Lower leg skin (tissue), 4 donors: ENCODE data around the gene BPIFB2. TPM values are rescaled to one million over a fixed set of nuclear protein-coding genes. Genes with fewer than 3 reads are reported as not detected.

Source experiments
- DNase-seq, 2 donors: peaks; one replicate each; pipeline ENCODE4 v3.0.0-alpha.2; 2019; ENCODE audit warnings: low spot score in 2 of 2
- H3K4me3 ChIP-seq: fragments of 200-600 bp; sonication (generic); 2 replicates; pipeline ENCODE4 v1.5.1; 2017; ENCODE audit warnings: mild to moderate bottlenecking, low read depth; ENCODE audit not compliant: poor library complexity, severe bottlenecking
- POLR2A ChIP-seq, 2 donors: fragments of 450-650 bp; IDR thresholded peaks; one replicate each; pipeline ENCODE4 v1.6.1; 2016 to 2017; ENCODE audit warnings: antibody characterized with exemption in 2 of 2, mild to moderate bottlenecking in 1 of 2, moderate library complexity in 1 of 2
- WGBS, 2 donors: methylation state at CpG; one replicate each; pipeline ENCODE4 v1.1.5; 2018; 5-methylcytosine and 5-hydroxymethylcytosine counted together
- intact Hi-C: fragments of 100-400 bp; cut with DNase I; formaldehyde crosslinking; loops from one replicate; pipeline ENCODE4 v1.15.0; 2023; ENCODE audit warnings: low total_unique reads
- total RNA-seq, 4 donors: library from RNA; depleted of rRNA; stranded (reverse); fragments of >200 nt; gene quantifications; one replicate each; pipeline ENCODE4 v1.1.0, GENCODE V29; 2016
- TF ChIP-seq, protein P1 (sequence below), 3 donors: fragments of 450-650 bp; IDR thresholded peaks; one replicate each; pipeline ENCODE4 v1.5.1; 2016; ENCODE audit warnings: antibody characterized with exemption in 3 of 3, mild to moderate bottlenecking in 3 of 3, moderate library complexity in 2 of 3

Gene BPIFB2
- total RNA-seq, 4 donors from 2014 or later, result not detected

DNA sequence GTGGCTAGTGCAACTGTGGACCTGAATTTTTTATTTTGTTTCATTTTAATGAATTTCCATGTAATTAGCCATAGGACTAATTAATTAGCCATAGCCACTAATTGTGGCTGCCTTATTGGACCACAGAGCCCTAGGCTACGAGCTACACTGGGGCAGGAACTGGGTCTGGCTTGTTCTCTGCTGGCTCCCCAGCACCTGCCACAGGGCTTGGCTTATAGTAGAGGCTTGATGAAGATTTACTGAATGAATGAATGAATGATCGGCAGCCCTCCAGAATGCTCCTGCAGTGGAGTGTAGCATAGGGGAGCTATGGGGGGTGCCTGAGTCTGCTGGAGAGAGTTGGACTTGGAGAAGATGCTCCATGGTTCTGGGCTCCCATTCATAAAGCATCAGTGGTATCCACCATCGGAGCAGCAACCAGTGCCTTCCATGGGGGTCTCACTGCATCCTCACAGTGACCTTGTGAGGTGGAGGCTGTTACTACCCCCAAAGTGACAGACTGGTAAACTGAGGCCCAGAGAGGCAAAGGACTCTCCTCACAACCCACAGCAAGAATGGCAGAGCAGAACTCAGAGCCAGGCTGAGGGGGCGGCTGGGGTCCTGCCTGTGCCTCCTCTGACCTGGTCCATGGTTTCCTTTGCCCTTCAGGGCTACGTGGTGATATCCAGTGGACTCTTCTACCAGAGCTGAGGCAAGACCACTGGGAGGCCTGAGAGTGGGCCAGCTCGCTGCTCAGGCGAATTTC, 15.4 kb downstream of the BPIFB2 start:
- no peak for DNase-seq
- WGBS, 2 donors, result 84 to 90% methylated on average over 7 of the region's 7 CpGs
- no peak for TF ChIP-seq POLR2A (IDR thresholded peaks at IDR 0.05)
- intact Hi-C loops, result no loop called here
- H3K4me3 ChIP-seq, result no peak overlapping the region

DNA sequence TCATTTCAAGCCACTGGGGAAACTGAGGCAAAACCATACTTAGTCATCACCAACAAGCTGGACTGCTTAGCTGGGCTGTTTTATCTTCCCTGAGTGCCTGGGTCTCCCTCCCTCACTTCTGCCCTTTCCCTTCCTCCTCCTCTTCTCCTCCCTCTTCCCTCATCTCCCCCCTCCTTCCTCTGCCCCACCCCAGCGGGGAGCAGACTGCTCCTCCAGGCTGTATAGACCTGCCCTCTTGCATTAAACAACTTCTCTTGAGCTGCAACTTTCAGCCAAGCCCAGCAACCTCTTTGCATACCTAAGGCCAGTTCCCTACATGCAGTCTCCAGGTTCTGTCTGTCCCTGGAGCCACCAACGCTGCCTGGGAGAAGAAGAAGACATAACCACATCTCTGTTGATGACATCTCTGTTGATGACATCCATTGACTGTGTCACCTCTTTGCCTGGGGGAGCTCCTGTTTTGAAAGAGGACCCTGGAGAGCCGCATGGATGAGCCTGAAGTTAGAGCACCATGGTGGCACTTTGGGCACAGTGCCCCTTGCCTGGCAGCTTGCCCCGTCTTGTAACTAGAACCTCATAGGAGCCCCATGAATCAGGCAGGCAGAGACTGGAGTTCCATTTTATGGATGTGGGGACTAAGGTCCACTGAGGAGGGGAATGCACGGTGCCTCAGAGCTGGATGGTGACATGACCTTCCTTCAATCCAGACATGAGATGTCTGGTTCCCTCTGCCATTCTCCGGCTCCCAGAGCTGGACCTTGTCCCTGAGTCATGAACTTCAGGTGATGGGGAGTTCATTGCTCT, 16.1 kb downstream of the BPIFB2 start:
- intact Hi-C loops, result no loop called here
- WGBS, 2 donors, result 73 to 75% methylated on average over 6 of the region's 6 CpGs
- DNase-seq, result no peak
- TF ChIP-seq, protein P1, sequence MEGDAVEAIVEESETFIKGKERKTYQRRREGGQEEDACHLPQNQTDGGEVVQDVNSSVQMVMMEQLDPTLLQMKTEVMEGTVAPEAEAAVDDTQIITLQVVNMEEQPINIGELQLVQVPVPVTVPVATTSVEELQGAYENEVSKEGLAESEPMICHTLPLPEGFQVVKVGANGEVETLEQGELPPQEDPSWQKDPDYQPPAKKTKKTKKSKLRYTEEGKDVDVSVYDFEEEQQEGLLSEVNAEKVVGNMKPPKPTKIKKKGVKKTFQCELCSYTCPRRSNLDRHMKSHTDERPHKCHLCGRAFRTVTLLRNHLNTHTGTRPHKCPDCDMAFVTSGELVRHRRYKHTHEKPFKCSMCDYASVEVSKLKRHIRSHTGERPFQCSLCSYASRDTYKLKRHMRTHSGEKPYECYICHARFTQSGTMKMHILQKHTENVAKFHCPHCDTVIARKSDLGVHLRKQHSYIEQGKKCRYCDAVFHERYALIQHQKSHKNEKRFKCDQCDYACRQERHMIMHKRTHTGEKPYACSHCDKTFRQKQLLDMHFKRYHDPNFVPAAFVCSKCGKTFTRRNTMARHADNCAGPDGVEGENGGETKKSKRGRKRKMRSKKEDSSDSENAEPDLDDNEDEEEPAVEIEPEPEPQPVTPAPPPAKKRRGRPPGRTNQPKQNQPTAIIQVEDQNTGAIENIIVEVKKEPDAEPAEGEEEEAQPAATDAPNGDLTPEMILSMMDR (IDR thresholded peaks at IDR 0.05), result no peak
- TF ChIP-seq POLR2A (IDR thresholded peaks at IDR 0.05), result no peak
- H3K4me3 ChIP-seq, result no peak overlapping the region

DNA sequence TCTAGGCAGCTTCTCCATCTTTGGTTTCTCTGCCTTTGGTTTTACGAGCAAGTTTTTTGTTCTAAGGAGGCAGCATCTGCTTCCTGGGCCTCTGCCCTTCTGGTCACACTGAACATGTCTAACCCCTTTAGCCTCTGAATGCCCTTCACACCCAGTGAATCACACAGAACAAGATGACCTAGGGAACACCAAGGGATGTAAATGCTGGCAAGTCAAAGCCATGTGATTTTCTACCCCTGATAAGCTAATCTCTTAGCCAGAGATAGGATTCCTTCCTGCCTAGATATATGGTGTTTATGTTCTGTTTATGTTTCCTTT, 16.7 kb downstream of the BPIFB2 start:
- no peak for DNase-seq
- intact Hi-C loops, result no loop called here
- WGBS, 2 donors, result 82 to 84% methylated on average over 1 of the region's 1 CpG
- TF ChIP-seq, protein P1 (IDR thresholded peaks at IDR 0.05), result no peak
- no peak for TF ChIP-seq POLR2A (IDR thresholded peaks at IDR 0.05)
- no peak overlapping the region for H3K4me3 ChIP-seq

DNA sequence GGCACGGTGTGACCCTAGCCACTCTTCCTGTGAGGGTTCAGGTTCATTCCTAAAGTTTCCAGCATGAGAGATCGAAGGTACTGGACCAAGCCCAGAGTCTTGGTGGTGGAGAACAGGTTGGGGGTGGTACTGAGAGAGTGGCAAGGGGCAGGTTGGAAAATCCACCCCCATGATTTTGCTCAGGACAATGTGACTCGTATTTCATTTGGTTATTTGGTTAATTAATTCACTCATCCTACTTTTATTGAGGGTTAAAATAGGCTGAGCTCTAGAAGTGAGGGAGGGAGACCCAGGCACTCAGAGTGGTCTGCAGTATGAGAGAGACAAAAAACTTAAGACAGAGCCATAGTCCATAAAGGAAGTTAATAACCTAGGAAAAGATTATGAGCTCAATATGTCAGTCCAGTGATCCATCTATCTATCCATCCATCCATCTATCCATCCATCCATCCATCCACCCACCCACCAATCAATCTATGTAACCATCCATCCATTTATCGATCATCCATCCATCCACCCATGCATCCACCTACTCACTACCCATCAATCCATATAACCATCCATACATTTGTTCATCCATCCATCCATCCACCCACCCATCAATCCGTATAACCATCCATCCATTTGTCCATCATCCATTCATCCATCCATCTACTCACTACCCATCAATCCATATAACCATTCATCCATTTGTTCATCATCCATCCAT, 17.3 kb downstream of the BPIFB2 start:
- no peak for TF ChIP-seq POLR2A (IDR thresholded peaks at IDR 0.05)
- TF ChIP-seq, protein P1 (IDR thresholded peaks at IDR 0.05), result no peak
- DNase-seq, result no peak
- intact Hi-C loops, result no loop called here
- H3K4me3 ChIP-seq, result no peak overlapping the region
- 73 to 75% methylated on average over 5 of the region's 5 CpGs for WGBS, 2 donors

DNA sequence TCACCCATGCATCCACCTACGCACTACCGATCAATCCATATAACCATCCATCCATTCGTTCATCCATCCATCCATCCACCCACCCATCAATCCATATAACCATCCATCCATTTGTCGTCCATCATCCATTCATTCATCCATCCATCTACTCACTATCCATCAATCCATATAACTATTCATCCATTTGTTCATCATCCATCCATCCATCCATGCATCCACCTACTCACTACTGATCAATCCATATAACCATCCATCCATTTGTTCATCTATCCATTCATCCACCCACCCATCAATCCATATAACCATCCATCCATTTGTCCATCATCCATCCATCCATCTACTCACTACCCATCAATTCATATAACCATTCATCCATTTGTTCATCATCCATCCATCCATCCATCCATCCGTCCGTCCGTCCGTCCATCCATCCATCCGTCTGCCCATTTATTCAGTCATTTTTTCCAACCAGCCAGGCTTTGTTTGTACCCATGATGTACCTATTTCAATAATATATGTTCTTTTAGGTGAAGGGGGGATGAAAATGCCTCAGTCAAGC, 17.9 kb downstream of the BPIFB2 start:
- no peak for DNase-seq
- 49 to 85% methylated on average over 9 of the region's 9 CpGs for WGBS, 2 donors
- intact Hi-C loops, result no loop called here
- TF ChIP-seq POLR2A (IDR thresholded peaks at IDR 0.05), result no peak
- TF ChIP-seq, protein P1 (IDR thresholded peaks at IDR 0.05), result no peak
- H3K4me3 ChIP-seq, result no peak overlapping the region
